Caco-2 (cell line): ENCODE measurements around the gene STOX1. TPM values are rescaled to one million over a fixed set of nuclear protein-coding genes. Genes with fewer than 3 reads are reported as not detected.

Source experiments
- BruUV-seq: library from RNA; stranded (reverse); fragments of 400-500 nt; replicated peaks from 2 replicates; lab custom pipeline; 2021; lab: Mats Ljungman, UMichigan
- CTCF ChIA-PET: fragments of 300-600 bp; sonication (Branson Sonifier 250); formaldehyde crosslinking; loops from one replicate; lab custom pipeline; 2022; ENCODE audit warnings: antibody characterized with exemption; lab: Charles Lee
- POLR2A ChIA-PET: fragments of 300-600 bp; sonication (Branson Sonifier 250); formaldehyde crosslinking; loops from one replicate; lab custom pipeline; 2022; ENCODE audit warnings: antibody characterized with exemption; lab: Charles Lee
- DNase-seq, 2 experiments: peaks; one replicate each; pipeline versions ENCODE4 v3.0.0 to v3.0.0-alpha.2; 2020 to 2022
- H3K27me3 ChIP-seq: replicated peaks from 2 replicates; pipeline ENCODE4 v1.6.0; 2011; ENCODE audit warnings: low read length; ENCODE audit not compliant: control insufficient read depth, insufficient read depth
- H3K36me3 ChIP-seq: 2 replicates; pipeline ENCODE4 v1.5.1; 2011; ENCODE audit warnings: low read length; ENCODE audit not compliant: control insufficient read depth, insufficient read depth
- H3K4me1 ChIP-seq: fragments of 250-450 bp; sonication (Bioruptor Pico); 2 replicates; pipeline ENCODE4 v1.5.1; 2020; ENCODE audit warnings: mild to moderate bottlenecking
- H3K4me3 ChIP-seq: 2 replicates; pipeline ENCODE4 v1.5.1; 2011; ENCODE audit warnings: low read depth, mild to moderate bottlenecking, control low read depth, low read length
- H3K9me3 ChIP-seq: fragments of 250-450 bp; sonication (Bioruptor Pico); 2 replicates; pipeline ENCODE4 v1.5.1; 2020; ENCODE audit warnings: mild to moderate bottlenecking, moderate library complexity
- H3K27ac Mint-ChIP-seq: one replicate; pipeline ENCODE4 v1.8.0; 2022; ENCODE audit warnings: mixed read lengths; ENCODE audit not compliant: unreplicated experiment
- H3K27me3 Mint-ChIP-seq: one replicate; pipeline ENCODE4 v1.8.0; 2022; ENCODE audit warnings: mixed read lengths; ENCODE audit not compliant: insufficient read depth, unreplicated experiment
- H3K36me3 Mint-ChIP-seq: one replicate; pipeline ENCODE4 v1.8.0; 2022; ENCODE audit warnings: mild to moderate bottlenecking, mixed read lengths; ENCODE audit not compliant: insufficient read depth, unreplicated experiment
- H3K4me1 Mint-ChIP-seq: one replicate; pipeline ENCODE4 v1.8.0; 2022; ENCODE audit warnings: low read depth, mixed read lengths; ENCODE audit not compliant: unreplicated experiment
- H3K4me3 Mint-ChIP-seq: one replicate; pipeline ENCODE4 v1.8.0; 2022; ENCODE audit warnings: mild to moderate bottlenecking, moderate library complexity, mixed read lengths; ENCODE audit not compliant: unreplicated experiment
- H3K9me3 Mint-ChIP-seq: one replicate; pipeline ENCODE4 v1.8.0; 2022; ENCODE audit warnings: mixed read lengths; ENCODE audit not compliant: unreplicated experiment
- CTCF ChIP-seq, 2 experiments: fragments of 200-600 bp in 1 of 2; IDR thresholded peaks; 1 replicate in 1 of 2; 2 replicates in 1 of 2; pipeline versions ENCODE4 v1.5.1 to v1.8.0; 2011 to 2022; ENCODE audit warnings: antibody characterized with exemption in 1 of 2, control low read depth in 1 of 2, inconsistent platforms in 1 of 2, low read depth in 1 of 2, low read length in 1 of 2, mild to moderate bottlenecking in 1 of 2, moderate library complexity in 1 of 2; ENCODE audit not compliant: insufficient read depth in 1 of 2, severe bottlenecking in 1 of 2, unreplicated experiment in 1 of 2
- intact Hi-C: fragments of 100-400 bp; cut with micrococcal nuclease; formaldehyde crosslinking; loops from one replicate; pipeline ENCODE4 v1.10.0; 2022; ENCODE audit not compliant: unreplicated experiment
- total RNA-seq: library from RNA; stranded (reverse); gene quantifications from 2 replicates; pipeline ENCODE4 v1.2.3, GENCODE V29; 2022

STOX1 gene
- total RNA-seq, 1 experiment from 2014 or later: 8.5 TPM

GRCh38 chr10:68811314-68812009 lies 15.9 kb upstream of the STOX1 start:
- H3K4me1 Mint-ChIP-seq: no peaks in the 10 kb centered on the region
- POLR2A ChIA-PET: no interaction called here
- H3K4me3 Mint-ChIP-seq: no peak overlapping the region
- intact Hi-C loops: no loop called here
- H3K27me3 ChIP-seq: no peaks in the 10 kb centered on the region
- H3K4me1 ChIP-seq: no peaks in the 10 kb centered on the region
- no TSS peak for BruUV-seq
- H3K36me3 Mint-ChIP-seq: no peaks in the 10 kb centered on the region
- no peak for DNase-seq
- H3K4me3 ChIP-seq: no peak overlapping the region
- CTCF ChIA-PET: interaction anchor here (0.6 kb wide), 1 partner anchor 13 kb away, joined by 5 read pairs; no protein-coding TSS in a partner anchor
- no peak for TF ChIP-seq CTCF (IDR thresholded peaks at IDR 0.05; ENCODE audit: insufficient read depth in 1 of 2, low read depth in 1 of 2, low read length in 1 of 2, severe bottlenecking in 1 of 2, unreplicated experiment in 1 of 2)
- no peak overlapping the region for H3K27ac Mint-ChIP-seq
- no peaks in the 10 kb centered on the region for H3K9me3 ChIP-seq
- H3K9me3 Mint-ChIP-seq: no peaks in the 10 kb centered on the region
- H3K36me3 ChIP-seq: no peaks in the 10 kb centered on the region
- H3K27me3 Mint-ChIP-seq: no peaks in the 10 kb centered on the region

DNA sequence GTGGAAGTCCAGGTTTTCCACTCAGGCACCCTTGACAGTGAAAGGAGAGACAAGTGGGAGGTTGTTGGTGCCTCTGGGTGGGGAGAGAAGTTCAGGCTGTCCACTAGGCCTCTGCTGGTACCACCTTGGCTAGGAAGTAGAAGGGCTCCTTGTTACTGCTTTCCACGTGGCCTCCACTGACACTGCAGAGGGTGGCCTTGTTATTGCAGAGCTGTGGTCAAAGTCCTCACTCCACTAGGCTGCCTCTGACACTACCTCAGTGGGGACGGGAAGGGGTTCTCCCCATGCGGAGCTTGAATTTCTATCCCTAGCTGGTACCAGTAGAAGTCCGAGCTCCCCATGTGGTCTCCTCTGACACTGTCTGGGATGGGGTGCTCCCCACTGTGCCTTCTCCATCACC lies 14.9 kb upstream of the STOX1 start:
- H3K4me3 Mint-ChIP-seq: no peak overlapping the region
- TF ChIP-seq CTCF (IDR thresholded peaks at IDR 0.05; ENCODE audit: insufficient read depth in 1 of 2, low read depth in 1 of 2, low read length in 1 of 2, severe bottlenecking in 1 of 2, unreplicated experiment in 1 of 2): no peak
- no peak overlapping the region for H3K27ac Mint-ChIP-seq
- ChIA-PET CTCF (no interaction called here), POLR2A (interaction anchor here (0.6 kb wide), 1 partner anchor 88 kb away, joined by 4 read pairs; the partner anchor contains the start of gene DDX50)
- no peak for DNase-seq
- Histone ChIP-seq H3K4me1 (no peaks in the 10 kb centered on the region), H3K4me3 (no peak overlapping the region), H3K27me3 (no peaks in the 10 kb centered on the region), H3K36me3 (no peaks in the 10 kb centered on the region), H3K9me3 (no peaks in the 10 kb centered on the region)
- H3K4me1 Mint-ChIP-seq: no peaks in the 10 kb centered on the region
- BruUV-seq: no TSS peak
- no peaks in the 10 kb centered on the region for H3K36me3 Mint-ChIP-seq
- no peaks in the 10 kb centered on the region for H3K27me3 Mint-ChIP-seq
- intact Hi-C loops: no loop called here
- no peaks in the 10 kb centered on the region for H3K9me3 Mint-ChIP-seq

DNA sequence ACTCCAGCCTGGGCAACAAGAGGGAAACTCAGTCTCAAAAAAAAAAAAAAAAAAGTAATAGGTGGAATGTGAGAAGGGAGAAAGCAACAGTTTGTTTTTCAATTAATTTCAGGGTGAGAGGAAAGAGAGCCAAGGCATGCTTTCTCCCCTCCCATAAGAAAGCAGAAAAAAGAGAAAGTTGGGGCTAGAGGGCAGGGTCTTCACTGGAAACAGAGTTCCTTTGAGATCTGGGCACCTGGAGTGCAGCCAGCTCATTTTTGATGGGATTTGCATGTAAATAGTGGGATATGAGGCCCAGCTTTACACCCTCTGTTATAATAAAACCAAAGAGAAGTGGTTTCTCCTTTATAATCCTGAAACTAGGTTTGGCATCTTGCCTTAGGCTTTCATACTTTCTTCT lies 13.8 kb upstream of the STOX1 start:
- TF ChIP-seq CTCF (IDR thresholded peaks at IDR 0.05; ENCODE audit: insufficient read depth in 1 of 2, low read depth in 1 of 2, low read length in 1 of 2, severe bottlenecking in 1 of 2, unreplicated experiment in 1 of 2): no peak
- BruUV-seq: no TSS peak
- Histone ChIP-seq H3K9me3 (no peaks in the 10 kb centered on the region), H3K36me3 (no peaks in the 10 kb centered on the region), H3K4me3 (no peak overlapping the region), H3K27me3 (no peaks in the 10 kb centered on the region), H3K4me1 (no peaks in the 10 kb centered on the region)
- Mint-ChIP-seq H3K9me3 (no peaks in the 10 kb centered on the region), H3K27ac (no peak overlapping the region), H3K36me3 (no peaks in the 10 kb centered on the region), H3K4me1 (no peaks in the 10 kb centered on the region), H3K4me3 (no peak overlapping the region), H3K27me3 (no peaks in the 10 kb centered on the region)
- ChIA-PET CTCF (interaction anchor here (0.9 kb wide), 1 partner anchor 19 kb away, joined by 4 read pairs; no protein-coding TSS in a partner anchor), POLR2A (interaction anchor here (0.7 kb wide), 2 partner anchors 12 to 42 kb away, joined by 5 to 7 read pairs; no protein-coding TSS in a partner anchor)
- intact Hi-C loops: no loop called here
- no peak for DNase-seq
